ENCODE data around the gene TCF7L1.

DNA sequence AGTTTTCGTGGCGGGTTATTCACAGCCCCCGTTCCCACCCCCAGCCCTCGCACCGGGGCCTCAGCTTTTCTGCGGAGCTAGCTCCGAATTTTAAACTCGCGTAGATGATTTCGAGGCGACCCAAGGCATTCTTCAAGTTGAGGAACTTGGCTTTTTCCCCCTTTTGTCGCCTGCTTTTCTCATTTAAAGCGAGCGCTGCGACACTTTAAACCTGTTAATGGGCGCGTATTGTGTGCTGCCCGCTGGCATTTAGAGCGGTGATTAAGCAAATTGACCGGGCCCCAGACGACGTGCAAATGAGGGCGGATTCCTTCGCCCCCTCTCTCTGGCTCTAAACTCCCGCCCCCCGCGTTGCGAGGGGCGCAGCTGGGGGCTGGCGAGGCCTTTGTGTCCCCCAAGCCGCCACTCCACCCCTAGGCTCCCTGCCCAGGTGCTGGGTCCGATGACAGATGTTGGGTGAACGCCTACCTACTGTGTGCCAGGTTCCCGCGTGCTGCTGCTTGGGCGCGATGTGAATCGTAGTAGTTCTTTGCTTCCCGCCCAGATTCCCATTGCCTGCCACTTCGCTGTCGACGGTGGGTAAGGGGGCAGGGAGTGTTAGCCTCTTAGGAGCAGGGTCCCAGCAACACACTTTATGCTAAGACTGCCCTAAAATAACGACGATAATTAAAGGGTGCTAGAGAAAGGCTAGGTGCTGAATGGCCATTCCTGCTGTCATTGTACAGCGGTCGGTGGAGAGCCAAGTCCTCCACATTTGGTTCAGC, 1.9 kb downstream of the TCF7L1 start:
- TF ChIP-seq, protein P1, sequence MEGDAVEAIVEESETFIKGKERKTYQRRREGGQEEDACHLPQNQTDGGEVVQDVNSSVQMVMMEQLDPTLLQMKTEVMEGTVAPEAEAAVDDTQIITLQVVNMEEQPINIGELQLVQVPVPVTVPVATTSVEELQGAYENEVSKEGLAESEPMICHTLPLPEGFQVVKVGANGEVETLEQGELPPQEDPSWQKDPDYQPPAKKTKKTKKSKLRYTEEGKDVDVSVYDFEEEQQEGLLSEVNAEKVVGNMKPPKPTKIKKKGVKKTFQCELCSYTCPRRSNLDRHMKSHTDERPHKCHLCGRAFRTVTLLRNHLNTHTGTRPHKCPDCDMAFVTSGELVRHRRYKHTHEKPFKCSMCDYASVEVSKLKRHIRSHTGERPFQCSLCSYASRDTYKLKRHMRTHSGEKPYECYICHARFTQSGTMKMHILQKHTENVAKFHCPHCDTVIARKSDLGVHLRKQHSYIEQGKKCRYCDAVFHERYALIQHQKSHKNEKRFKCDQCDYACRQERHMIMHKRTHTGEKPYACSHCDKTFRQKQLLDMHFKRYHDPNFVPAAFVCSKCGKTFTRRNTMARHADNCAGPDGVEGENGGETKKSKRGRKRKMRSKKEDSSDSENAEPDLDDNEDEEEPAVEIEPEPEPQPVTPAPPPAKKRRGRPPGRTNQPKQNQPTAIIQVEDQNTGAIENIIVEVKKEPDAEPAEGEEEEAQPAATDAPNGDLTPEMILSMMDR (IDR thresholded peaks at IDR 0.05; ENCODE audit: low read depth, low read length), result no peak
- TF ChIP-seq POLR2A (IDR thresholded peaks at IDR 0.05; ENCODE audit: extremely low read depth, insufficient read length), result no peak

Data from NB4 (cell line).